RWPE1 (cell line): ENCODE results near the gene WDR88.

ENCODE experiments used
- CTCF ChIA-PET: fragments of 350-600 bp; sonication (Branson Sonifier 250); formaldehyde crosslinking; extraction: SDS; loops from one replicate; lab custom pipeline; 2021; lab: Yijun Ruan, JAX
- POLR2A ChIA-PET: fragments of 400-600 bp; formaldehyde crosslinking; extraction: SDS; loops from one replicate; lab custom pipeline; 2020; ENCODE audit warnings: antibody characterized with exemption; ENCODE audit not compliant: low non-redundant PET; lab: Yijun Ruan, JAX
- DNase-seq: peaks from one replicate; pipeline ENCODE4 v3.0.0; 2012; ENCODE audit warnings: low spot score
- H3K27ac ChIP-seq: fragments of 450-650 bp; 2 replicates; pipeline ENCODE4 v1.5.1; 2017
- CTCF ChIP-seq: fragments of 450-650 bp; conservative IDR thresholded peaks from 2 replicates; pipeline ENCODE4 v1.5.1; 2017; ENCODE audit warnings: low read depth, mild to moderate bottlenecking

The WDR88 gene

GRCh38 chr19:33197591-33198000, 65.7 kb downstream of the WDR88 start:
- CTCF ChIA-PET, result interaction anchor here (0.6 to 2.8 kb wide), 3 partner anchors 13 to 222 kb away, joined by 3 to 8 read pairs (median 6); no protein-coding TSS in a partner anchor
- POLR2A ChIA-PET, result no interaction called here
- peak overlapping the region; percentile 3; the same call in 1 of the 2 replicates for H3K27ac ChIP-seq
- no peak for TF ChIP-seq CTCF
- DNase-seq, result no peak

GRCh38 chr19:33198169-33198568, 66.3 kb downstream of the WDR88 start:
- ChIA-PET CTCF (interaction anchor here (0.6 to 2.8 kb wide), 2 partner anchors 14 to 222 kb away, joined by 3 to 8 read pairs; no protein-coding TSS in a partner anchor), POLR2A (no interaction called here)
- TF ChIP-seq CTCF, result no peak
- DNase-seq, result no peak
- H3K27ac ChIP-seq, result no peak overlapping the region

GRCh38 chr19:33199441-33200265, 67.7 kb downstream of the WDR88 start:
- H3K27ac ChIP-seq, result no peak overlapping the region
- CTCF ChIA-PET, result interaction anchor here (1.3 kb wide), 1 partner anchor 23 kb away, joined by 4 read pairs; no protein-coding TSS in a partner anchor
- TF ChIP-seq CTCF, result no peak
- POLR2A ChIA-PET, result no interaction called here
- no peak for DNase-seq

- TF ChIP-seq CTCF, result no peak
- no peak overlapping the region for H3K27ac ChIP-seq
- DNase-seq, result no peak
- ChIA-PET POLR2A (no interaction called here), CTCF (interaction anchor here (1.0 kb wide), 1 partner anchor 17 kb away, joined by 4 read pairs; no protein-coding TSS in a partner anchor)
These were observed 69.6 kb downstream of the WDR88 start for GRCh38 chr19:33201473-33201872.

- H3K27ac ChIP-seq, result no peak overlapping the region
- POLR2A ChIA-PET, result no interaction called here
- CTCF ChIA-PET, result interaction anchor here (0.9 kb wide), 1 partner anchor 205 kb away, joined by 5 read pairs; no protein-coding TSS in a partner anchor
- TF ChIP-seq CTCF, result no peak
- no peak for DNase-seq
These were observed 70.1 kb downstream of the WDR88 start for GRCh38 chr19:33201886-33202545.

GRCh38 chr19:33202546-33203507, 70.9 kb downstream of the WDR88 start:
- TF ChIP-seq CTCF, result no peak
- no peak for DNase-seq
- ChIA-PET CTCF (interaction anchor here (0.9 kb wide), 1 partner anchor 204 kb away, joined by 5 read pairs; no protein-coding TSS in a partner anchor), POLR2A (no interaction called here)
- H3K27ac ChIP-seq, result no peak overlapping the region
